Loucy (cell line): ENCODE data around the gene CERS5.
A peak's percentile ranks its signal among the peaks of the same experiment; 100 is the strongest.

Experiments used
- H2AFZ ChIP-seq: fragments of 200-600 bp; sonication (generic); 2 replicates; pipeline ENCODE4 v1.6.0; 2016; ENCODE audit warnings: antibody characterized with exemption, mild to moderate bottlenecking, low read length, moderate library complexity
- H3F3A ChIP-seq: fragments of 200-600 bp; 2 replicates; pipeline ENCODE4 v1.6.0; 2016; ENCODE audit warnings: antibody characterized with exemption, low read depth, mild to moderate bottlenecking
- H3K27me3 ChIP-seq: fragments of 200-600 bp; sonication (generic); 2 replicates; pipeline ENCODE4 v1.6.1; 2014; ENCODE audit warnings: low read length, mild to moderate bottlenecking; ENCODE audit not compliant: insufficient read depth, poor library complexity, severe bottlenecking
- H3K36me3 ChIP-seq: fragments of 200-600 bp; sonication (generic); 2 replicates; pipeline ENCODE4 v1.6.1; 2016; ENCODE audit warnings: low read length; ENCODE audit not compliant: insufficient read depth
- H3K4me1 ChIP-seq: fragments of 200-600 bp; sonication (generic); 2 replicates; pipeline ENCODE4 v1.5.1; 2014; ENCODE audit warnings: low read length, mild to moderate bottlenecking; ENCODE audit not compliant: insufficient read depth, poor library complexity, severe bottlenecking
- H3K4me2 ChIP-seq: fragments of 200-600 bp; sonication (generic); 2 replicates; pipeline ENCODE4 v1.6.0; 2014; ENCODE audit warnings: antibody characterized with exemption, low read length, low read depth, mild to moderate bottlenecking; ENCODE audit not compliant: poor library complexity, severe bottlenecking
- H3K4me3 ChIP-seq: fragments of 200-600 bp; sonication (generic); 2 replicates; pipeline ENCODE4 v1.5.1; 2014; ENCODE audit warnings: low read length, mild to moderate bottlenecking, mixed read lengths; ENCODE audit not compliant: poor library complexity, severe bottlenecking
- H3K79me2 ChIP-seq: fragments of 200-600 bp; sonication (generic); 2 replicates; pipeline ENCODE4 v1.6.1; 2014; ENCODE audit warnings: low read length; ENCODE audit not compliant: insufficient read depth
- H3K9ac ChIP-seq: fragments of 200-600 bp; sonication (generic); 2 replicates; pipeline ENCODE4 v1.6.0; 2014; ENCODE audit warnings: mild to moderate bottlenecking, low read depth, low read length, moderate library complexity; ENCODE audit not compliant: poor library complexity, severe bottlenecking
- H3K9me2 ChIP-seq: fragments of 200-600 bp; sonication (generic); replicated peaks from 2 replicates; pipeline ENCODE4 v1.6.1; 2016; ENCODE audit warnings: low read depth, low read length, mixed read lengths
- H3K9me3 ChIP-seq: fragments of 200-600 bp; sonication (generic); 2 replicates; pipeline ENCODE4 v1.6.1; 2014; ENCODE audit warnings: mild to moderate bottlenecking, antibody characterized with exemption, low read length, low read depth; ENCODE audit not compliant: insufficient read depth
- H4K20me1 ChIP-seq: fragments of 200-600 bp; sonication (generic); 2 replicates; pipeline ENCODE4 v1.6.0; 2014; ENCODE audit warnings: antibody characterized with exemption, low read length, mild to moderate bottlenecking; ENCODE audit not compliant: insufficient read depth, poor library complexity, severe bottlenecking
- EZH2phosphoT487 ChIP-seq: fragments of 200-600 bp; IDR thresholded peaks from 2 replicates; pipeline ENCODE4 v1.6.1; 2018; ENCODE audit warnings: antibody characterized with exemption, mild to moderate bottlenecking, moderate library complexity, borderline replicate concordance
- TF ChIP-seq, protein P1 (sequence below): fragments of 200-600 bp; sonication (generic); conservative IDR thresholded peaks from 2 replicates; pipeline ENCODE4 v1.5.1; 2014; ENCODE audit warnings: mild to moderate bottlenecking, antibody characterized with exemption, low read length

The CERS5 gene

DNA sequence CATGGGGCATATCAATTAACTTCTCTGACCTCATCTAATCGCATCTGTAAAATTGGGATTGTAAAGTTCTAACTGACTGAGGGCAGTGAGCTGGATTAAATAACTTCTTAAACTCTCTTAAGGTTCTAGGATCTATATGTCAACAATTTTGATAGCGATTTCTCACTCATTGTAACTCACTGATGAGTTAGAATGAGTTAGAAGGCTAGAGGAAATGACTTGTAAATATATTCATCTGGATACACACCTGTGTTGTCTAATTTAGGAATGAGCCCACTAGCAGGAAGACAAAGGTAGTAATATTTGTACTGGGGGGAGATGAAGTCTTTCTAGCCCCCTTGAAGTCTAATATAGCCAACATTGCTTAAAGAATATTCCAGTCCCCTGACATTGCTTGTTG lies 46.3 kb upstream of the CERS5 start:
- no peaks in the 10 kb centered on the region for H3K36me3 ChIP-seq
- TF ChIP-seq, protein P1, sequence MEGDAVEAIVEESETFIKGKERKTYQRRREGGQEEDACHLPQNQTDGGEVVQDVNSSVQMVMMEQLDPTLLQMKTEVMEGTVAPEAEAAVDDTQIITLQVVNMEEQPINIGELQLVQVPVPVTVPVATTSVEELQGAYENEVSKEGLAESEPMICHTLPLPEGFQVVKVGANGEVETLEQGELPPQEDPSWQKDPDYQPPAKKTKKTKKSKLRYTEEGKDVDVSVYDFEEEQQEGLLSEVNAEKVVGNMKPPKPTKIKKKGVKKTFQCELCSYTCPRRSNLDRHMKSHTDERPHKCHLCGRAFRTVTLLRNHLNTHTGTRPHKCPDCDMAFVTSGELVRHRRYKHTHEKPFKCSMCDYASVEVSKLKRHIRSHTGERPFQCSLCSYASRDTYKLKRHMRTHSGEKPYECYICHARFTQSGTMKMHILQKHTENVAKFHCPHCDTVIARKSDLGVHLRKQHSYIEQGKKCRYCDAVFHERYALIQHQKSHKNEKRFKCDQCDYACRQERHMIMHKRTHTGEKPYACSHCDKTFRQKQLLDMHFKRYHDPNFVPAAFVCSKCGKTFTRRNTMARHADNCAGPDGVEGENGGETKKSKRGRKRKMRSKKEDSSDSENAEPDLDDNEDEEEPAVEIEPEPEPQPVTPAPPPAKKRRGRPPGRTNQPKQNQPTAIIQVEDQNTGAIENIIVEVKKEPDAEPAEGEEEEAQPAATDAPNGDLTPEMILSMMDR, result no peak
- TF ChIP-seq EZH2phosphoT487, result no peak
- H3K9ac ChIP-seq, result no peak overlapping the region
- H3K9me3 ChIP-seq, result no peaks in the 10 kb centered on the region
- no peaks in the 10 kb centered on the region for H4K20me1 ChIP-seq
- H3K9me2 ChIP-seq, result no peaks in the 10 kb centered on the region
- no peak overlapping the region for H2AFZ ChIP-seq
- peaks cover 21% of the 10 kb centered on the region for H3K4me1 ChIP-seq
- no peaks in the 10 kb centered on the region for H3K27me3 ChIP-seq
- peaks cover 20% of the 10 kb centered on the region for H3K79me2 ChIP-seq
- H3F3A ChIP-seq, result no peaks in the 10 kb centered on the region; the same call in 1 of the 2 replicates
- peak overlapping the region; percentile 43 for H3K4me2 ChIP-seq
- no peak overlapping the region for H3K4me3 ChIP-seq

DNA sequence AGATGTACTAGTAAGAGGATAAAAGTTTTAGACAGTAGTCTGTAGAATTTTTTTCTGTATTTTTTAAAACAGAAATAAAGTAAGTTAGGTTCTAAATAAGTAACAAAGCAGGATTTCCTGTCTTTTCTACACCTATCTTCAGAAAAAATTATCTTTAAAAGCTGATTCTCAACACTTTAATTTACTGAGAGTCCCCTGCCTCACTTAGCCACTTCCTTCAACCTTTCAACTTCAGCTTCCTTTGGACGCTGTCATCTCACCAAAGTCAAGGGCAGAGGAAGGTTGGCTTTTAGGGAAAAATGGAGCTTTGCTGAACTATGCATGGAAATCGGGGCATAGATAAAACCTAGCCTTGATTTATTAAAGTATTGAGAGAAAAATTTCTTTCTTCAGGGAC lies 44.9 kb upstream of the CERS5 start:
- H3K27me3 ChIP-seq, result no peaks in the 10 kb centered on the region
- H3K4me3 ChIP-seq, result peak overlapping the region; percentile 31
- H3K9me2 ChIP-seq, result no peaks in the 10 kb centered on the region
- H3K9ac ChIP-seq, result peak overlapping the region; percentile 45
- no peaks in the 10 kb centered on the region for H4K20me1 ChIP-seq
- H3K36me3 ChIP-seq, result no peaks in the 10 kb centered on the region
- no peaks in the 10 kb centered on the region for H3K9me3 ChIP-seq
- H2AFZ ChIP-seq, result peak overlapping the region; percentile 32
- H3K79me2 ChIP-seq, result peaks cover 15% of the 10 kb centered on the region; the same call in 1 of the 2 replicates
- H3K4me2 ChIP-seq, result peak overlapping the region; percentile 61
- peaks cover 21% of the 10 kb centered on the region for H3K4me1 ChIP-seq
- no peaks in the 10 kb centered on the region; the same call in 1 of the 2 replicates for H3F3A ChIP-seq
- TF ChIP-seq EZH2phosphoT487, result no peak
- TF ChIP-seq, protein P1, result no peak

DNA sequence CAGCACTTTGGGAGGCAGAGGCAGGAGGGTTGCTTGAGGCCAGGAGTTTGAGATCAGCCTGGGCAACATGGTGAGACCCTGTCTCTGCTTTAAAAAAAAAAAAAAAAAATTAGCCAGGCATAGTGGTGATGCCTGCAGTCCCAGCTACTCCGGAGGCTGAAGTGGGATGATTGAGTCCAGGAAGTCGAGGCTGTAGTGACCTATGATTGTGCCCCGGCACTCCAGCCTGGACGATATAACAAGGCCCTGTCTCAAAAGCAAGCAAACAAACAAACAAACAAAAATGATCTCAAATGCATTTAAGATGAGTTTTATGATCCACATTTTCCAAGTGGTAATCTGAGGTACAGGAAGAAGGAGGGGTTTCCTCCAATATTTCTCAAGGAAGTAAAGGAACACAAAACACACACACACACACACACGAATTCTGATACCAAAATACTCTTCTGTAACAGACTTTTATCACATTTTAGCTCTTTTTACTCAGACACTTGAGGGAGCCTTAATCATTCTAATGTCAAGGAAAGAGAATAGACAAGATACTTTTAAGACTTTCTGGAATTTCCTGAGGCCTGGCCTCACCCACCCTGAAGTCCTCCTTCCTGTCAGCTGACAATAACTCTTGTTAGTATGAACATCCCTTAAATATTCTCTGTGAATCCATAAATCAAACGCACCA lies 44.4 kb upstream of the CERS5 start:
- Histone ChIP-seq H3K4me2 (peak overlapping the region; percentile 61), H3K9me2 (no peaks in the 10 kb centered on the region), H3K36me3 (no peaks in the 10 kb centered on the region), H3K4me3 (peak overlapping the region; percentile 31), H4K20me1 (no peaks in the 10 kb centered on the region), H3K27me3 (no peaks in the 10 kb centered on the region), H3K4me1 (peaks cover 21% of the 10 kb centered on the region), H3K9ac (peak overlapping the region; percentile 45), H2AFZ (peak overlapping the region; percentile 32), H3K9me3 (no peaks in the 10 kb centered on the region), H3K79me2 (peaks cover 15% of the 10 kb centered on the region; the same call in 1 of the 2 replicates), H3F3A (no peaks in the 10 kb centered on the region; the same call in 1 of the 2 replicates)
- TF ChIP-seq, protein P1, result peak; percentile 23; the same call in 1 of the 2 replicates
- TF ChIP-seq EZH2phosphoT487, result no peak
